DMS53 (cell line): Measurements from ENCODE around the gene ELMO1.

Experiments
- DNase-seq: peaks from one replicate; lab custom pipeline; 2025; lab: John Stamatoyannopoulos, UW

The ELMO1 gene

GRCh38 chr7:37368540-37368939 is 80.1 kb downstream of the ELMO1 start:
- DNase-seq: no peak

- no peak for DNase-seq
Observed at GRCh38 chr7:37367010-37367409, 81.7 kb downstream of the ELMO1 start.

- no peak for DNase-seq
Observed at GRCh38 chr7:37366445-37366844, 82.2 kb downstream of the ELMO1 start.

GRCh38 chr7:37365405-37365804 is 83.3 kb downstream of the ELMO1 start:
- no peak for DNase-seq

GRCh38 chr7:37364856-37365255 is 83.8 kb downstream of the ELMO1 start:
- no peak for DNase-seq

- DNase-seq: no peak
Observed at GRCh38 chr7:37363536-37364491, 84.8 kb downstream of the ELMO1 start.

- no peak for DNase-seq
Observed at GRCh38 chr7:37362802-37363201, 85.9 kb downstream of the ELMO1 start.

- no peak for DNase-seq
Observed at GRCh38 chr7:37360484-37360883, 88.2 kb downstream of the ELMO1 start.

GRCh38 chr7:37359662-37360444 is 88.8 kb downstream of the ELMO1 start:
- DNase-seq: no peak

GRCh38 chr7:37359180-37359579 is 89.5 kb downstream of the ELMO1 start:
- DNase-seq: no peak

- no peak for DNase-seq
Observed at GRCh38 chr7:37357637-37357996, 91.0 kb downstream of the ELMO1 start.

- DNase-seq: no peak
Observed at GRCh38 chr7:37356911-37357636, 91.6 kb downstream of the ELMO1 start.

- DNase-seq: no peak
Observed at GRCh38 chr7:37354656-37355131, 94.0 kb downstream of the ELMO1 start.

- no peak for DNase-seq
Observed at GRCh38 chr7:37353949-37354655, 94.6 kb downstream of the ELMO1 start.

- DNase-seq: peak; percentile 65
Observed at GRCh38 chr7:37352974-37353948, 95.4 kb downstream of the ELMO1 start.

- DNase-seq: no peak
Observed at GRCh38 chr7:37352251-37352880, 96.3 kb downstream of the ELMO1 start.

GRCh38 chr7:37351716-37352115 is 96.9 kb downstream of the ELMO1 start:
- no peak for DNase-seq

GRCh38 chr7:37349979-37350590 is 98.6 kb downstream of the ELMO1 start:
- DNase-seq: no peak

- no peak for DNase-seq
Observed at GRCh38 chr7:37348982-37349381, 99.7 kb downstream of the ELMO1 start.
